GM12878 (cell line): ENCODE results near the gene PRM1.

Experiments used
- CEBPB ChIP-seq, 2 experiments: fragments of 150-350 bp in 1 of 2; IDR thresholded peaks; 2 replicates each; pipeline ENCODE4 v1.6.1; 2012 to 2014; ENCODE audit warnings: low read depth in 2 of 2, low read length in 2 of 2, borderline replicate concordance in 1 of 2, inconsistent platforms in 1 of 2
- TF ChIP-seq, protein P1 (sequence below), 3 experiments: IDR thresholded peaks in 2 of 3; conservative IDR thresholded peaks in 1 of 3; 2 replicates each; pipeline ENCODE4 v1.5.1; 2011; ENCODE audit warnings: low read depth in 3 of 3, low read length in 3 of 3, mild to moderate bottlenecking in 3 of 3, control low read depth in 2 of 3, moderate library complexity in 2 of 3, inconsistent platforms in 1 of 3, mixed read lengths in 1 of 3; ENCODE audit not compliant: control insufficient read depth in 2 of 3, insufficient read depth in 1 of 3; ENCODE audit errors: extremely low read depth in 1 of 3
- TF ChIP-seq, protein P2 (sequence below): IDR thresholded peaks from 2 replicates; pipeline ENCODE4 v1.6.1; 2012; ENCODE audit warnings: improper control_type of control experiment, low read depth, low read length; ENCODE audit not compliant: insufficient replicate concordance

DNA sequence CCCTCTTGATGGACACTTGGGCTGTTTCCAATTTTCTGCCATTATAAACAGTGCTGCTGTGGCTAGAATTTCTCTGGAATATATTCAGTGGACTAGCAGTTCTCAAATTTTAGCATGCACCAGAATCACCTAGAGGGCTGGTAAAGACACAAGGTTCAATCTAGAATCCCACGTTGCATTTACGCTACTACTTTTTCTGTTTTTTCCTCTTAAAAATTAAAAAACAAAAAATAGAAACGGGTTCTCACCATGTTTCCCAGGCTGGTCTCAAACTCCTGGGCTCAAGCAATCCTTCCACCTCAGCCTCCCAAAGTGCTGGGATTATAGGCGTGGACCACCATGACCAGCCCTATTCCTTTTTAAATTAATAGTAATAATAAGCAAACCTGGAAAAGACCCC, 14.5 kb upstream of the PRM1 start:
- TF ChIP-seq, protein P1, sequence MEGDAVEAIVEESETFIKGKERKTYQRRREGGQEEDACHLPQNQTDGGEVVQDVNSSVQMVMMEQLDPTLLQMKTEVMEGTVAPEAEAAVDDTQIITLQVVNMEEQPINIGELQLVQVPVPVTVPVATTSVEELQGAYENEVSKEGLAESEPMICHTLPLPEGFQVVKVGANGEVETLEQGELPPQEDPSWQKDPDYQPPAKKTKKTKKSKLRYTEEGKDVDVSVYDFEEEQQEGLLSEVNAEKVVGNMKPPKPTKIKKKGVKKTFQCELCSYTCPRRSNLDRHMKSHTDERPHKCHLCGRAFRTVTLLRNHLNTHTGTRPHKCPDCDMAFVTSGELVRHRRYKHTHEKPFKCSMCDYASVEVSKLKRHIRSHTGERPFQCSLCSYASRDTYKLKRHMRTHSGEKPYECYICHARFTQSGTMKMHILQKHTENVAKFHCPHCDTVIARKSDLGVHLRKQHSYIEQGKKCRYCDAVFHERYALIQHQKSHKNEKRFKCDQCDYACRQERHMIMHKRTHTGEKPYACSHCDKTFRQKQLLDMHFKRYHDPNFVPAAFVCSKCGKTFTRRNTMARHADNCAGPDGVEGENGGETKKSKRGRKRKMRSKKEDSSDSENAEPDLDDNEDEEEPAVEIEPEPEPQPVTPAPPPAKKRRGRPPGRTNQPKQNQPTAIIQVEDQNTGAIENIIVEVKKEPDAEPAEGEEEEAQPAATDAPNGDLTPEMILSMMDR (IDR thresholded peaks at IDR 0.05 in 2 of 3, conservative IDR thresholded peaks at IDR 0.05 in 1 of 3; ENCODE audit: control insufficient read depth in 2 of 3, extremely low read depth in 1 of 3, insufficient read depth in 1 of 3, low read depth in 3 of 3, low read length in 3 of 3) = no peak
- TF ChIP-seq, protein P2, sequence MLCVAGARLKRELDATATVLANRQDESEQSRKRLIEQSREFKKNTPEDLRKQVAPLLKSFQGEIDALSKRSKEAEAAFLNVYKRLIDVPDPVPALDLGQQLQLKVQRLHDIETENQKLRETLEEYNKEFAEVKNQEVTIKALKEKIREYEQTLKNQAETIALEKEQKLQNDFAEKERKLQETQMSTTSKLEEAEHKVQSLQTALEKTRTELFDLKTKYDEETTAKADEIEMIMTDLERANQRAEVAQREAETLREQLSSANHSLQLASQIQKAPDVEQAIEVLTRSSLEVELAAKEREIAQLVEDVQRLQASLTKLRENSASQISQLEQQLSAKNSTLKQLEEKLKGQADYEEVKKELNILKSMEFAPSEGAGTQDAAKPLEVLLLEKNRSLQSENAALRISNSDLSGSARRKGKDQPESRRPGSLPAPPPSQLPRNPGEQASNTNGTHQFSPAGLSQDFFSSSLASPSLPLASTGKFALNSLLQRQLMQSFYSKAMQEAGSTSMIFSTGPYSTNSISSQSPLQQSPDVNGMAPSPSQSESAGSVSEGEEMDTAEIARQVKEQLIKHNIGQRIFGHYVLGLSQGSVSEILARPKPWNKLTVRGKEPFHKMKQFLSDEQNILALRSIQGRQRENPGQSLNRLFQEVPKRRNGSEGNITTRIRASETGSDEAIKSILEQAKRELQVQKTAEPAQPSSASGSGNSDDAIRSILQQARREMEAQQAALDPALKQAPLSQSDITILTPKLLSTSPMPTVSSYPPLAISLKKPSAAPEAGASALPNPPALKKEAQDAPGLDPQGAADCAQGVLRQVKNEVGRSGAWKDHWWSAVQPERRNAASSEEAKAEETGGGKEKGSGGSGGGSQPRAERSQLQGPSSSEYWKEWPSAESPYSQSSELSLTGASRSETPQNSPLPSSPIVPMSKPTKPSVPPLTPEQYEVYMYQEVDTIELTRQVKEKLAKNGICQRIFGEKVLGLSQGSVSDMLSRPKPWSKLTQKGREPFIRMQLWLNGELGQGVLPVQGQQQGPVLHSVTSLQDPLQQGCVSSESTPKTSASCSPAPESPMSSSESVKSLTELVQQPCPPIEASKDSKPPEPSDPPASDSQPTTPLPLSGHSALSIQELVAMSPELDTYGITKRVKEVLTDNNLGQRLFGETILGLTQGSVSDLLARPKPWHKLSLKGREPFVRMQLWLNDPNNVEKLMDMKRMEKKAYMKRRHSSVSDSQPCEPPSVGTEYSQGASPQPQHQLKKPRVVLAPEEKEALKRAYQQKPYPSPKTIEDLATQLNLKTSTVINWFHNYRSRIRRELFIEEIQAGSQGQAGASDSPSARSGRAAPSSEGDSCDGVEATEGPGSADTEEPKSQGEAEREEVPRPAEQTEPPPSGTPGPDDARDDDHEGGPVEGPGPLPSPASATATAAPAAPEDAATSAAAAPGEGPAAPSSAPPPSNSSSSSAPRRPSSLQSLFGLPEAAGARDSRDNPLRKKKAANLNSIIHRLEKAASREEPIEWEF = no peak
- TF ChIP-seq CEBPB (IDR thresholded peaks at IDR 0.05; ENCODE audit: borderline replicate concordance in 1 of 2, low read depth in 2 of 2, low read length in 2 of 2) = no peak
